Epithelial cell of proximal tubule (primary cell): ENCODE results near the gene PDE8B. TPM values are rescaled to one million over a fixed set of nuclear protein-coding genes. Genes with fewer than 3 reads are reported as not detected.

Experiments
- DNase-seq: peaks from one replicate; pipeline ENCODE4 v3.0.0-alpha.2; 2011; ENCODE audit warnings: low read depth
- H3K4me3 ChIP-seq: 2 replicates; pipeline ENCODE4 v1.5.1; 2011; ENCODE audit warnings: low read depth, mild to moderate bottlenecking, low read length
- CTCF ChIP-seq: conservative IDR thresholded peaks from 2 replicates; pipeline ENCODE4 v1.5.1; 2012; ENCODE audit warnings: low read depth, mild to moderate bottlenecking, low read length
- total RNA-seq: library from RNA; depleted of rRNA; stranded (reverse); fragments of >200 nt; gene quantifications from 2 replicates; pipeline ENCODE4 v1.2.3, GENCODE V29; 2015

PDE8B gene
- total RNA-seq, 1 donor from 2014 or later = 0.35 TPM

GRCh38 chr5:77420940-77421339, 210.5 kb downstream of the PDE8B start:
- DNase-seq = no peak
- no peak overlapping the region for H3K4me3 ChIP-seq
- TF ChIP-seq CTCF = no peak

- peak; percentile 29 for DNase-seq
- TF ChIP-seq CTCF = no peak
- no peak overlapping the region for H3K4me3 ChIP-seq
Observed at GRCh38 chr5:77423022-77423750, 212.7 kb downstream of the PDE8B start.

- H3K4me3 ChIP-seq = no peak overlapping the region
- TF ChIP-seq CTCF = no peak
- DNase-seq = no peak
Observed at GRCh38 chr5:77424921-77425320, 214.4 kb downstream of the PDE8B start.

GRCh38 chr5:77425420-77425819, 214.9 kb downstream of the PDE8B start:
- no peak for TF ChIP-seq CTCF
- DNase-seq = no peak
- H3K4me3 ChIP-seq = no peak overlapping the region

- TF ChIP-seq CTCF = no peak
- H3K4me3 ChIP-seq = no peak overlapping the region
- no peak for DNase-seq
Observed at GRCh38 chr5:77425998-77426659, 215.6 kb downstream of the PDE8B start.

- DNase-seq = peak; percentile 16
- no peak overlapping the region for H3K4me3 ChIP-seq
- no peak for TF ChIP-seq CTCF
Observed at GRCh38 chr5:77426670-77427069, 216.2 kb downstream of the PDE8B start.
